Parathyroid adenoma (tissue), 2 donors: Measurements from ENCODE around the gene VSIG8.

ENCODE experiments used
- H2AFZ ChIP-seq: fragments of 300-600 bp; sonication (generic); one replicate; pipeline ENCODE4 v1.7.0; 2017; ENCODE audit warnings: antibody characterized with exemption, mild to moderate bottlenecking
- H3K27ac ChIP-seq: fragments of 300-600 bp; sonication (generic); one replicate; pipeline ENCODE4 v1.7.0; 2017
- H3K27me3 ChIP-seq: fragments of 300-600 bp; sonication (generic); one replicate; pipeline ENCODE4 v1.7.0; 2017; ENCODE audit warnings: low read length; ENCODE audit not compliant: control insufficient read depth, insufficient read depth
- H3K36me3 ChIP-seq: fragments of 300-600 bp; sonication (generic); one replicate; pipeline ENCODE4 v1.7.0; 2017; ENCODE audit warnings: low read length; ENCODE audit not compliant: control insufficient read depth, insufficient read depth
- H3K4me1 ChIP-seq: fragments of 300-600 bp; sonication (generic); one replicate; pipeline ENCODE4 v1.7.0; 2017; ENCODE audit warnings: control low read depth
- H3K4me2 ChIP-seq: fragments of 300-600 bp; sonication (generic); one replicate; pipeline ENCODE4 v1.7.0; 2017; ENCODE audit warnings: low read length
- H3K4me3 ChIP-seq: fragments of 300-600 bp; sonication (generic); one replicate; pipeline ENCODE4 v1.7.0; 2017; ENCODE audit warnings: low read depth, low read length
- H3K79me2 ChIP-seq: fragments of 300-600 bp; sonication (generic); one replicate; pipeline ENCODE4 v1.7.0; 2017; ENCODE audit warnings: control low read depth
- H3K9ac ChIP-seq: fragments of 300-600 bp; sonication (generic); one replicate; pipeline ENCODE4 v1.7.0; 2017; ENCODE audit warnings: mild to moderate bottlenecking
- H3K9me3 ChIP-seq: fragments of 300-600 bp; sonication (generic); one replicate; pipeline ENCODE4 v1.7.0; 2017; ENCODE audit warnings: low read length; ENCODE audit not compliant: control insufficient read depth
- TF ChIP-seq, protein P1 (sequence below): fragments of 300-600 bp; sonication (generic); IDR thresholded peaks from one replicate; pipeline ENCODE4 v1.7.0; 2017; ENCODE audit warnings: antibody characterized with exemption, mild to moderate bottlenecking
- donor health status: primary hyperparathyroidism.

The VSIG8 gene

DNA sequence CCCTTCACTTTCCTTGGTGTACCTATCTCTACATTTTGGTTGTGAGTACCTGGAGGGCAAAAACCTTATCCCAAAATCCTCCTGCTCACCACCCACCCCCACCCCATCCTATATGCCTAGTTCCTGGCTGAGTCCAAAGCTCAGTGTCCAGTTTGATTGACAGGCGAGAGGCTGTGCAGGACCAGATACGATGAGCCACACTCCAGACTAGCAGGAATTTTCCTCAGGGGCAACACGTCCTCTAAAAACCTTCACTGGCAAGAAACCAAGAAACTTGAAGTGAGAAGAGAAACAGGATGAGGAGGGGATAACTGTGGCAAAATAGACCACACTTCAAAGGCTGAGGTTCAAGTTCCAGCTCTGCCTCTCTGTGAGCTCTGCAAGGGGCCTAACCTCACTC lies 36.9 kb downstream of the VSIG8 start:
- Histone ChIP-seq H3K27me3 (no peaks in the 10 kb centered on the region), H3K9me3 (no peaks in the 10 kb centered on the region), H3K4me3 (no peak overlapping the region), H3K4me1 (peaks cover 15% of the 10 kb centered on the region), H3K36me3 (no peaks in the 10 kb centered on the region), H2AFZ (no peak overlapping the region), H3K4me2 (no peak overlapping the region), H3K79me2 (no peaks in the 10 kb centered on the region), H3K9ac (no peak overlapping the region), H3K27ac (no peak overlapping the region)
- TF ChIP-seq, protein P1, sequence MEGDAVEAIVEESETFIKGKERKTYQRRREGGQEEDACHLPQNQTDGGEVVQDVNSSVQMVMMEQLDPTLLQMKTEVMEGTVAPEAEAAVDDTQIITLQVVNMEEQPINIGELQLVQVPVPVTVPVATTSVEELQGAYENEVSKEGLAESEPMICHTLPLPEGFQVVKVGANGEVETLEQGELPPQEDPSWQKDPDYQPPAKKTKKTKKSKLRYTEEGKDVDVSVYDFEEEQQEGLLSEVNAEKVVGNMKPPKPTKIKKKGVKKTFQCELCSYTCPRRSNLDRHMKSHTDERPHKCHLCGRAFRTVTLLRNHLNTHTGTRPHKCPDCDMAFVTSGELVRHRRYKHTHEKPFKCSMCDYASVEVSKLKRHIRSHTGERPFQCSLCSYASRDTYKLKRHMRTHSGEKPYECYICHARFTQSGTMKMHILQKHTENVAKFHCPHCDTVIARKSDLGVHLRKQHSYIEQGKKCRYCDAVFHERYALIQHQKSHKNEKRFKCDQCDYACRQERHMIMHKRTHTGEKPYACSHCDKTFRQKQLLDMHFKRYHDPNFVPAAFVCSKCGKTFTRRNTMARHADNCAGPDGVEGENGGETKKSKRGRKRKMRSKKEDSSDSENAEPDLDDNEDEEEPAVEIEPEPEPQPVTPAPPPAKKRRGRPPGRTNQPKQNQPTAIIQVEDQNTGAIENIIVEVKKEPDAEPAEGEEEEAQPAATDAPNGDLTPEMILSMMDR = no peak

DNA sequence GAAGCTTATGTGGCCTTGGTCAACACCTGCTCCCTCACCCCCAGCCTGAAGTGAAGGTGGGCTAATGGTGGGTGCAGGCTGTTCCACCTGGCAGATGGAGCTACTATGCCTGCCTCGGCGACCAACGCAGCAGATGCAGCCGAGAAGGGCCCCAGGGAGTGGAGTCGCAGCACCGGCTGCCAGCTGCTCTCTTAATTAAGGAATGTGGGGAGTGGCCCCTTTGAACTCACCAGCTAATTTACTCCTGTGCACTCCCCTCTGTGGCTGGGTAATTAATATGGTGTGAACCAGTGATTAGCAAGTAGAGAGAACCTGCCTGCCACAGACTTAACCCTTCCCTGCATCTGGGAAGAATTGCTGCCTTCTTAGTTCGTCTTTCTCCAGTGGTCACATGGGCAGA lies 39.1 kb downstream of the VSIG8 start:
- Histone ChIP-seq H3K4me1 (peaks cover 6% of the 10 kb centered on the region), H3K27ac (no peak overlapping the region), H3K79me2 (no peaks in the 10 kb centered on the region), H2AFZ (no peak overlapping the region), H3K27me3 (no peaks in the 10 kb centered on the region), H3K4me2 (no peak overlapping the region), H3K4me3 (no peak overlapping the region), H3K9me3 (no peaks in the 10 kb centered on the region), H3K9ac (no peak overlapping the region), H3K36me3 (no peaks in the 10 kb centered on the region)
- TF ChIP-seq, protein P1 = no peak

DNA sequence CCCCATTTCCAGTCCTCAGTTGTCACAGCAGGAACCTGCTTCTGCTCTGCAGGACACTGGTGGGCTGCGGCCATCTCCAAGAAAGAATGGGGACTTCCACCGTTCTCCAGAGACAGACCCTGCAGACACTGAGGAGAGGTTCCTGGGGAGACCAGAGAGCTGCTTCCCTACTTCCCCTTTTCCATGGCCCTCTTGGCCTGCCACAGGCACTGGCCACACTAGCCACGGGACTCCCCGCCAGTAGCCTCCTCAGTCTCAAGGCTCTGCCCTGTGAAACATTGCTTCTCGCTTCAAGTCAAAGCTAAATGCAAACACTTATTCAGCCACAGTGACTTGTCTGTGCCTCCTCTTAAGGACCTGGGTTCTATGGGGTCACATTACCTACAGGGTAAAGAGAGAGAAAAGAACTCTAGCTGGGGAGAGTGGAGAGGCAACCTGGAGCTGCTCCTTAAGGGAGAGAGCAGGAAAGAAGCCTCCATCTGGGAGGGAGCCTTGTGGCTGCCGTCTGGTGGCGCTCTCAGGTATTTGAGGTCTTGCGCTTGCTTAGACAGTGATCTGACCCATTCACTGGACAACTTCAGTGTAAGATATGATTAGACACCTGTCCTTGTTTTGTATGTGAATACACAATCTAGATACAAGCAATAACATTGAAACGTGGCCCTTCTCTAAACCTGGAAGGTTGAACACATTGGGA lies 41.1 kb downstream of the VSIG8 start:
- Histone ChIP-seq H3K9ac (no peak overlapping the region), H2AFZ (no peak overlapping the region), H3K27ac (no peak overlapping the region), H3K9me3 (no peaks in the 10 kb centered on the region), H3K27me3 (no peaks in the 10 kb centered on the region), H3K4me2 (no peak overlapping the region), H3K79me2 (no peaks in the 10 kb centered on the region), H3K4me1 (no peaks in the 10 kb centered on the region), H3K4me3 (no peak overlapping the region), H3K36me3 (no peaks in the 10 kb centered on the region)
- TF ChIP-seq, protein P1 = no peak

DNA sequence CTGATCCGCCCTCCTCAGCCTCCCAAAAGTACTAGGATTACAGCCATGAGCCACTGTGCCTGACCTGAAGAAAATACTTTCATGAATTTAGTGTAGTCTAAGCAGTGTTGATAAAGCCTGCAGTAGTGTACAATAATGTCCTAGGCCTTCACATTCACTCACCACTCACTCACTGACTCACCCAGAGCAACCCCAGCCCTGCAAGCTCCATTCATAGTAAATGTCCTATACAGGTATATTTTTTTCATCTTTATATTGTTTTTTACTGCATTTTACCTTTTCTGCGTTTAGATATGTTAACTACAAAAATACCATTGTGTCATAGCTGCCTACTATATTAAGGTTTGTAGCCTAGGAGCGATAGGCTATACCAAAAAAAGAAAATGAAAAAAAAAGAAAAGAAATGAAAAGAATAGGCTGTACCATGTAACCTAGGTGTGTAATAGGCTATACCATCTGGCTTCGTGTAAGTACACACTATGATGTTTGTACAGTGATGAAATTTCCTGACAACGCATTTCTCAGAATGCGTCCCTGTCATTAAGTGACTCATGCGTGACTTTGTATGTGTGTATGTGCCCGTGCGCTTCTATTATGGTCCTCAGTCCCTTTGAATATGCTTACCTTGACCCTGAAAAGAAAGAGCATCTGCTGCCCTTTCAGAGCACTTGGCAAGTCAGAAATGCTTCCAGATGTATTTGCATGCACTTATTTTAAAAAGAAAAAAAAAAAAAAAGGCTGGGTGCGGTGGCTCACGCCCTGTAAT lies 45.0 kb downstream of the VSIG8 start:
- Histone ChIP-seq H3K36me3 (no peaks in the 10 kb centered on the region), H3K79me2 (no peaks in the 10 kb centered on the region), H3K9me3 (no peaks in the 10 kb centered on the region), H3K27ac (no peak overlapping the region), H3K4me2 (no peak overlapping the region), H3K9ac (no peak overlapping the region), H2AFZ (no peak overlapping the region), H3K4me3 (no peak overlapping the region), H3K27me3 (no peaks in the 10 kb centered on the region), H3K4me1 (no peaks in the 10 kb centered on the region)
- TF ChIP-seq, protein P1 = no peak
